HCT116 (cell line): Measurements from ENCODE around the gene COMTD1. TPM values are rescaled to one million over a fixed set of nuclear protein-coding genes. Genes with fewer than 3 reads are reported as not detected.

ENCODE experiments used
- ATAC-seq: fragments of 200-7000 bp; cut with Tn5 transposase; 2 replicates; pipeline ENCODE4 v1.9.1; 2020; ENCODE audit warnings: mild to moderate bottlenecking, moderate library complexity
- BruUV-seq: library from RNA; stranded (reverse); fragments of 400-500 nt; replicated peaks from 2 replicates; lab custom pipeline; 2021; lab: Mats Ljungman, UMichigan
- CTCF ChIA-PET: fragments of 300-600 bp; sonication (Branson Sonifier 250); formaldehyde crosslinking; loops from one replicate; lab custom pipeline; 2021; ENCODE audit warnings: antibody characterized with exemption; lab: Charles Lee
- POLR2A ChIA-PET: fragments of 300-600, 350-600 bp; sonication (Branson Sonifier 250); formaldehyde crosslinking; loops from one replicate; lab custom pipeline; 2021; ENCODE audit warnings: antibody characterized with exemption; lab: Charles Lee
- RAD21 ChIA-PET, 2 experiments: fragments of 300-600 bp; sonication (Branson Sonifier 250); formaldehyde crosslinking; loops; one replicate each; lab custom pipeline; 2023; ENCODE audit warnings: low total read pairs in 2 of 2; ENCODE audit not compliant: uncharacterized antibody in 2 of 2, unreplicated experiment in 2 of 2, low non-redundant PET in 1 of 2; lab: Charles Lee
- DNase-seq: peaks from one replicate; pipeline ENCODE4 v3.0.0-alpha.2; 2010; ENCODE audit warnings: low read depth, low spot score
- H2AFZ ChIP-seq: fragments of 200-600 bp; shearing (Covaris generic), sonication (generic); 2 replicates; pipeline ENCODE4 v1.6.1; 2017; ENCODE audit warnings: low read depth, mixed run types, mixed read lengths, antibody characterized with exemption, low read length; ENCODE audit not compliant: poor library complexity, severe bottlenecking
- H3K27ac ChIP-seq: 2 replicates; pipeline ENCODE4 v1.5.1; 2012; ENCODE audit warnings: low read depth, low read length
- H3K27me3 ChIP-seq: fragments of 200-600 bp; sonication (generic); 2 replicates; pipeline ENCODE4 v1.6.1; 2016; ENCODE audit warnings: mixed run types, low read length, mixed read lengths; ENCODE audit not compliant: insufficient read depth
- H3K36me3 ChIP-seq, 2 experiments: fragments of 200-500 bp in 1 of 2; fragments of 200-600 bp in 1 of 2; sonication (Bioruptor generic) in 1 of 2; sonication (generic) in 1 of 2; 2 replicates each; pipeline versions ENCODE4 v1.5.1 to v1.6.1; 2014 to 2016; ENCODE audit warnings: low read length in 2 of 2, inconsistent platforms in 1 of 2, mixed read lengths in 1 of 2, mixed run types in 1 of 2; ENCODE audit not compliant: insufficient read depth in 2 of 2, control insufficient read depth in 1 of 2
- H3K4me1 ChIP-seq, 2 experiments: fragments of 200-600 bp in 1 of 2; sonication (generic) in 1 of 2; 2 replicates each; pipeline versions ENCODE4 v1.5.1 to v1.6.1; 2012 to 2017; ENCODE audit warnings: low read length in 2 of 2, inconsistent platforms in 1 of 2, mild to moderate bottlenecking in 1 of 2, mixed read lengths in 1 of 2, mixed run types in 1 of 2, moderate library complexity in 1 of 2; ENCODE audit not compliant: insufficient read depth in 2 of 2, control insufficient read depth in 1 of 2
- H3K4me2 ChIP-seq: fragments of 200-600 bp; sonication (generic); 2 replicates; pipeline ENCODE4 v1.6.1; 2017; ENCODE audit warnings: mixed run types, low read length, mixed read lengths
- H3K4me3 ChIP-seq, 2 experiments: fragments of 200-600 bp in 1 of 2; sonication (generic) in 1 of 2; replicated peaks in 1 of 2; 2 replicates each; pipeline ENCODE4 v1.5.1; 2011 to 2016; ENCODE audit warnings: low read length in 2 of 2, control low read depth in 1 of 2, low read depth in 1 of 2, mild to moderate bottlenecking in 1 of 2, mixed read lengths in 1 of 2, mixed run types in 1 of 2
- H3K79me2 ChIP-seq: fragments of 200-600 bp; sonication (generic); 2 replicates; pipeline ENCODE4 v1.6.1; 2017; ENCODE audit warnings: mild to moderate bottlenecking, mixed run types, low read length, moderate library complexity, mixed read lengths; ENCODE audit not compliant: insufficient read depth
- H3K9ac ChIP-seq: fragments of 200-600 bp; sonication (generic); 2 replicates; pipeline ENCODE4 v1.6.1; 2016; ENCODE audit warnings: low read length, mixed read lengths
- H3K9me2 ChIP-seq: fragments of 200-600 bp; sonication (generic), shearing (Covaris generic); 2 replicates; pipeline ENCODE4 v1.6.1; 2017; ENCODE audit warnings: mixed run types, mild to moderate bottlenecking, moderate library complexity; ENCODE audit not compliant: insufficient read depth
- H3K9me3 ChIP-seq, 2 experiments: fragments of 200-500 bp in 1 of 2; fragments of 200-600 bp in 1 of 2; sonication (Bioruptor generic) in 1 of 2; sonication (generic) in 1 of 2; 2 replicates each; pipeline ENCODE4 v1.6.1; 2014 to 2017; ENCODE audit warnings: low read length in 2 of 2, mixed read lengths in 2 of 2, inconsistent platforms in 1 of 2, low read depth in 1 of 2, mild to moderate bottlenecking in 1 of 2, mixed run types in 1 of 2, moderate library complexity in 1 of 2; ENCODE audit not compliant: control insufficient read depth in 1 of 2, insufficient read depth in 1 of 2
- H4K20me1 ChIP-seq: fragments of 200-600 bp; sonication (generic), shearing (Covaris generic); 2 replicates; pipeline ENCODE4 v1.6.1; 2017; ENCODE audit warnings: mixed run types, mild to moderate bottlenecking, moderate library complexity; ENCODE audit not compliant: insufficient read depth
- ATF3 ChIP-seq: IDR thresholded peaks from 2 replicates; pipeline ENCODE4 v1.6.1; 2012
- CEBPB ChIP-seq: IDR thresholded peaks from 2 replicates; pipeline ENCODE4 v1.6.1; 2012; ENCODE audit warnings: low read depth
- CTCF ChIP-seq, 3 experiments: fragments of 200-600 bp in 1 of 3; sonication (generic) in 1 of 3; IDR thresholded peaks in 2 of 3; conservative IDR thresholded peaks in 1 of 3; 2 replicates each; pipeline ENCODE4 v1.5.1; 2012 to 2017; ENCODE audit warnings: low read depth in 2 of 3, low read length in 2 of 3, antibody characterized with exemption in 1 of 3, borderline replicate concordance in 1 of 3, control low read depth in 1 of 3, mild to moderate bottlenecking in 1 of 3, mixed read lengths in 1 of 3, mixed run types in 1 of 3, moderate library complexity in 1 of 3; ENCODE audit not compliant: insufficient read depth in 1 of 3
- EGR1 ChIP-seq: IDR thresholded peaks from 2 replicates; pipeline ENCODE4 v1.6.1; 2012; ENCODE audit warnings: low read depth
- ELF1 ChIP-seq: IDR thresholded peaks from 2 replicates; pipeline ENCODE4 v1.6.1; 2012; ENCODE audit warnings: low read depth, borderline replicate concordance
- EZH2phosphoT487 ChIP-seq: fragments of 200-600 bp; IDR thresholded peaks from 2 replicates; pipeline ENCODE4 v1.6.1; 2018; ENCODE audit warnings: antibody characterized with exemption, borderline replicate concordance
- FOSL1 ChIP-seq: IDR thresholded peaks from 2 replicates; pipeline ENCODE4 v1.6.1; 2012; ENCODE audit warnings: low read depth
- JUND ChIP-seq: IDR thresholded peaks from 2 replicates; pipeline ENCODE4 v1.6.1; 2012
- MAX ChIP-seq: IDR thresholded peaks from 2 replicates; pipeline ENCODE4 v1.6.1; 2012
- POLR2A ChIP-seq: IDR thresholded peaks from 2 replicates; pipeline ENCODE4 v1.7.0; 2011; ENCODE audit warnings: borderline replicate concordance; ENCODE audit not compliant: insufficient read depth, insufficient read length; ENCODE audit errors: extremely low read depth
- RAD21 ChIP-seq: IDR thresholded peaks from 2 replicates; pipeline ENCODE4 v1.6.1; 2012; ENCODE audit warnings: low read depth, mild to moderate bottlenecking
- REST ChIP-seq: IDR thresholded peaks from 2 replicates; pipeline ENCODE4 v1.6.1; 2012; ENCODE audit warnings: low read depth
- SIN3A ChIP-seq: IDR thresholded peaks from 2 replicates; pipeline ENCODE4 v1.6.1; 2012; ENCODE audit warnings: low read depth
- SP1 ChIP-seq: IDR thresholded peaks from 2 replicates; pipeline ENCODE4 v1.6.1; 2012; ENCODE audit warnings: low read depth
- SRF ChIP-seq: IDR thresholded peaks from 2 replicates; pipeline ENCODE4 v1.6.1; 2012; ENCODE audit warnings: low read depth
- TCF7L2 ChIP-seq: IDR thresholded peaks from 2 replicates; pipeline ENCODE4 v1.7.0; 2011; ENCODE audit warnings: borderline replicate concordance, inconsistent platforms; ENCODE audit not compliant: insufficient read depth, insufficient read length; ENCODE audit errors: extremely low read depth
- YY1 ChIP-seq: IDR thresholded peaks from 2 replicates; pipeline ENCODE4 v1.6.1; 2011; ENCODE audit warnings: low read length, low read depth, moderate library complexity, mild to moderate bottlenecking; ENCODE audit not compliant: insufficient replicate concordance; ENCODE audit errors: extremely low read depth
- ZBTB33 ChIP-seq: IDR thresholded peaks from 2 replicates; pipeline ENCODE4 v1.6.1; 2011; ENCODE audit warnings: mild to moderate bottlenecking, low read length, moderate library complexity; ENCODE audit not compliant: insufficient replicate concordance; ENCODE audit errors: extremely low read depth
- intact Hi-C: fragments of 100-400 bp; cut with micrococcal nuclease; formaldehyde crosslinking; loops from 2 replicates; pipeline ENCODE4 v1.10.0; 2022
- total RNA-seq: library from RNA; stranded (reverse); gene quantifications from one replicate; pipeline ENCODE4 v1.2.1, GENCODE V29; 2021; ENCODE audit not compliant: unreplicated experiment

Gene COMTD1
- total RNA-seq, 1 experiment from 2014 or later, result 35.1 TPM

- intact Hi-C loops, result loop anchor here (1.0 to 2.0 kb wide), 2 partner anchors 46 to 121 kb away; no protein-coding TSS in a partner anchor
- H3K9me2 ChIP-seq, result no peaks in the 10 kb centered on the region
- H3K79me2 ChIP-seq, result peaks cover 35% of the 10 kb centered on the region
- H3K9me3 ChIP-seq, result no peaks in the 10 kb centered on the region
- H2AFZ ChIP-seq, result no peak overlapping the region
- CTCF ChIA-PET, result interaction anchor here (0.6 to 2.8 kb wide), 7 partner anchors 28 to 1348 kb away, joined by 3 to 47 read pairs (median 4); a partner anchor contains a TSS
- H3K4me1 ChIP-seq, result peaks cover 2 to 29% of the 10 kb centered on the region in 2 experiments; a peak in 3 of 4 replicates
- POLR2A ChIA-PET, result interaction anchor here (1.0 to 2.5 kb wide), 3 partner anchors 24 to 167 kb away, joined by 4 to 14 read pairs (median 5); partner anchors contain the start of genes VDAC2 and ZNF503
- H3K4me3 ChIP-seq, result peak overlapping the region; percentile 71 to 78
- peak; percentile 87 for DNase-seq
- RAD21 ChIA-PET, result interaction anchor here in 1 of 2 experiments (0.8 kb wide), 1 partner anchor 408 kb away, joined by 5 read pairs; no protein-coding TSS in a partner anchor
- H3K27ac ChIP-seq, result peak overlapping the region; percentile 92
- H3K9ac ChIP-seq, result peak overlapping the region; percentile 90
- H3K36me3 ChIP-seq, result peaks cover 21 to 29% of the 10 kb centered on the region in 2 experiments
- peak; percentile 76 for ATAC-seq
- no peaks in the 10 kb centered on the region for H3K27me3 ChIP-seq
- H4K20me1 ChIP-seq, result peaks cover 7% of the 10 kb centered on the region; the same call in 1 of the 2 replicates
- peak overlapping the region; percentile 93 for H3K4me2 ChIP-seq
- BruUV-seq, result TSS peak; percentile 42
- TF ChIP-seq CEBPB (no peak), SRF (no peak), RAD21 (no peak), CTCF (IDR thresholded peaks at IDR 0.05 in 2 of 3, conservative IDR thresholded peaks at IDR 0.05 in 1 of 3; ENCODE audit: borderline replicate concordance in 1 of 3, insufficient read depth in 1 of 3, low read depth in 2 of 3, low read length in 2 of 3) (no peak), TCF7L2 (no peak), JUND (no peak), YY1 (peak; percentile 7), REST (no peak), POLR2A (no peak), EGR1 (peak; percentile 62), MAX (no peak), ZBTB33 (no peak), ELF1 (no peak), FOSL1 (no peak), EZH2phosphoT487 (no peak), ATF3 (no peak), SIN3A (peak; percentile 26), SP1 (peak; percentile 31; the same call in 1 of the 2 replicates)
These were observed 1.6 kb downstream of the COMTD1 start for GRCh38 chr10:75234017-75234682.
